HepG2 (cell line): ENCODE data around the gene FBXO4. TPM values are rescaled to one million over a fixed set of nuclear protein-coding genes. Genes with fewer than 3 reads are reported as not detected.
A peak's percentile ranks its signal among the peaks of the same experiment; 100 is the strongest.

Source experiments
- ATF2 ChIP-seq: sonication (generic); formaldehyde crosslinking; IDR thresholded peaks from 2 replicates; pipeline ENCODE4 v1.4.0; 2020; ENCODE audit warnings: missing genetic modification reagents
- ATF3 ChIP-seq: sonication (generic); formaldehyde crosslinking; IDR thresholded peaks from 2 replicates; pipeline ENCODE4 v1.4.0; 2020; ENCODE audit warnings: missing genetic modification reagents
- CBFB ChIP-seq: sonication (generic); formaldehyde crosslinking; IDR thresholded peaks from 2 replicates; pipeline ENCODE4 v1.4.0; 2020; ENCODE audit warnings: missing genetic modification reagents
- KAT7 ChIP-seq: IDR thresholded peaks from 2 replicates; pipeline ENCODE4 v1.6.1; 2018; ENCODE audit warnings: borderline replicate concordance, missing compliant biosample characterization
- MXD1 ChIP-seq: sonication (generic); formaldehyde crosslinking; IDR thresholded peaks from 2 replicates; pipeline ENCODE4 v1.4.0; 2020; ENCODE audit warnings: mild to moderate bottlenecking, missing genetic modification reagents
- RFX5 ChIP-seq: IDR thresholded peaks from 2 replicates; pipeline ENCODE4 v1.6.1; 2011; ENCODE audit warnings: low read depth, low read length, improper control_type of control experiment
- SOX6 ChIP-seq, 2 experiments: fragments of 450-650 bp in 1 of 2; sonication (generic) in 1 of 2; formaldehyde crosslinking in 1 of 2; IDR thresholded peaks; 2 replicates each; pipeline versions ENCODE4 v1.4.0 to v1.6.1; 2017 to 2020; ENCODE audit warnings: antibody characterized with exemption in 1 of 2, mild to moderate bottlenecking in 1 of 2, missing genetic modification reagents in 1 of 2
- SRSF4 ChIP-seq: fragments of 200-400 bp; formaldehyde crosslinking; IDR thresholded peaks from one replicate; pipeline ENCODE4 v1.6.1; 2018; ENCODE audit warnings: mild to moderate bottlenecking, low read depth, low read length, moderate library complexity; ENCODE audit not compliant: poor library complexity, severe bottlenecking
- TBL1XR1 ChIP-seq: fragments of 150-350 bp; IDR thresholded peaks from 2 replicates; pipeline ENCODE4 v1.6.1; 2014; ENCODE audit warnings: borderline replicate concordance, low read length; ENCODE audit not compliant: partially characterized antibody
- ZNF382 ChIP-seq: sonication (generic); formaldehyde crosslinking; IDR thresholded peaks from 2 replicates; pipeline ENCODE4 v1.5.0; 2020; ENCODE audit warnings: missing genetic modification reagents, mild to moderate bottlenecking, borderline replicate concordance
- ZNF761 ChIP-seq: sonication (generic); formaldehyde crosslinking; conservative IDR thresholded peaks from 2 replicates; pipeline ENCODE4 v1.4.0; 2020; ENCODE audit warnings: mild to moderate bottlenecking, missing genetic modification reagents
- polyA plus RNA-seq, 8 experiments: library from polyadenylated mRNA; depleted of rRNA in 3 of 8; stranded (reverse) in 7 of 8; unstranded in 1 of 8; fragments of >200 nt; fragmentation: Illumina TruSeq in 4 of 8; extraction: Trizol in 4 of 8; gene quantifications; 2 replicates each; pipeline versions ENCODE4 v1.2.1 to v1.2.3, GENCODE V29; 2011 to 2016; ENCODE audit warnings: low read depth in 4 of 8, missing spikeins in 1 of 8, mixed read lengths in 1 of 8; ENCODE audit not compliant: insufficient read depth in 1 of 8
- total RNA-seq, 5 experiments: library from RNA; depleted of rRNA; stranded (reverse); fragments of >200 nt; fragmentation: Illumina TruSeq; extraction: Trizol; gene quantifications; 2 replicates each; pipeline ENCODE4 v1.2.3, GENCODE V29; 2016; ENCODE audit warnings: low read depth in 1 of 5
- TF ChIP-seq, protein P1 (sequence below): IDR thresholded peaks from 2 replicates; pipeline ENCODE4 v1.6.1; 2016; ENCODE audit warnings: missing compliant biosample characterization, missing genetic modification reagents, borderline replicate concordance
- TF ChIP-seq, protein P2 (sequence below): sonication (generic); formaldehyde crosslinking; IDR thresholded peaks from 2 replicates; pipeline ENCODE4 v1.5.1; 2020; ENCODE audit warnings: mild to moderate bottlenecking, missing genetic modification reagents, borderline replicate concordance
- TF ChIP-seq, protein P3 (sequence below): sonication (generic); formaldehyde crosslinking; IDR thresholded peaks from 2 replicates; pipeline ENCODE4 v1.5.1; 2020; ENCODE audit warnings: missing genetic modification reagents, mild to moderate bottlenecking, borderline replicate concordance
- TF ChIP-seq, protein P4 (sequence below): sonication (generic); formaldehyde crosslinking; IDR thresholded peaks from 2 replicates; pipeline ENCODE4 v1.5.0; 2020; ENCODE audit warnings: missing genetic modification reagents

FBXO4 gene
- total and polyA plus RNA-seq, 2 of the 13 experiments (the other 11 are each of a cell fraction or from before 2014, with no cell fraction given) = 5.2 to 16.4 TPM

GRCh38 chr5:41924872-41925554 lies at the start of gene FBXO4 (continued):
- TF ChIP-seq, protein P1, sequence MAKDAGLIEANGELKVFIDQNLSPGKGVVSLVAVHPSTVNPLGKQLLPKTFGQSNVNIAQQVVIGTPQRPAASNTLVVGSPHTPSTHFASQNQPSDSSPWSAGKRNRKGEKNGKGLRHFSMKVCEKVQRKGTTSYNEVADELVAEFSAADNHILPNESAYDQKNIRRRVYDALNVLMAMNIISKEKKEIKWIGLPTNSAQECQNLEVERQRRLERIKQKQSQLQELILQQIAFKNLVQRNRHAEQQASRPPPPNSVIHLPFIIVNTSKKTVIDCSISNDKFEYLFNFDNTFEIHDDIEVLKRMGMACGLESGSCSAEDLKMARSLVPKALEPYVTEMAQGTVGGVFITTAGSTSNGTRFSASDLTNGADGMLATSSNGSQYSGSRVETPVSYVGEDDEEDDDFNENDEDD (CRISPR knock-in tag) = peak; percentile 91
- TF ChIP-seq, protein P2, sequence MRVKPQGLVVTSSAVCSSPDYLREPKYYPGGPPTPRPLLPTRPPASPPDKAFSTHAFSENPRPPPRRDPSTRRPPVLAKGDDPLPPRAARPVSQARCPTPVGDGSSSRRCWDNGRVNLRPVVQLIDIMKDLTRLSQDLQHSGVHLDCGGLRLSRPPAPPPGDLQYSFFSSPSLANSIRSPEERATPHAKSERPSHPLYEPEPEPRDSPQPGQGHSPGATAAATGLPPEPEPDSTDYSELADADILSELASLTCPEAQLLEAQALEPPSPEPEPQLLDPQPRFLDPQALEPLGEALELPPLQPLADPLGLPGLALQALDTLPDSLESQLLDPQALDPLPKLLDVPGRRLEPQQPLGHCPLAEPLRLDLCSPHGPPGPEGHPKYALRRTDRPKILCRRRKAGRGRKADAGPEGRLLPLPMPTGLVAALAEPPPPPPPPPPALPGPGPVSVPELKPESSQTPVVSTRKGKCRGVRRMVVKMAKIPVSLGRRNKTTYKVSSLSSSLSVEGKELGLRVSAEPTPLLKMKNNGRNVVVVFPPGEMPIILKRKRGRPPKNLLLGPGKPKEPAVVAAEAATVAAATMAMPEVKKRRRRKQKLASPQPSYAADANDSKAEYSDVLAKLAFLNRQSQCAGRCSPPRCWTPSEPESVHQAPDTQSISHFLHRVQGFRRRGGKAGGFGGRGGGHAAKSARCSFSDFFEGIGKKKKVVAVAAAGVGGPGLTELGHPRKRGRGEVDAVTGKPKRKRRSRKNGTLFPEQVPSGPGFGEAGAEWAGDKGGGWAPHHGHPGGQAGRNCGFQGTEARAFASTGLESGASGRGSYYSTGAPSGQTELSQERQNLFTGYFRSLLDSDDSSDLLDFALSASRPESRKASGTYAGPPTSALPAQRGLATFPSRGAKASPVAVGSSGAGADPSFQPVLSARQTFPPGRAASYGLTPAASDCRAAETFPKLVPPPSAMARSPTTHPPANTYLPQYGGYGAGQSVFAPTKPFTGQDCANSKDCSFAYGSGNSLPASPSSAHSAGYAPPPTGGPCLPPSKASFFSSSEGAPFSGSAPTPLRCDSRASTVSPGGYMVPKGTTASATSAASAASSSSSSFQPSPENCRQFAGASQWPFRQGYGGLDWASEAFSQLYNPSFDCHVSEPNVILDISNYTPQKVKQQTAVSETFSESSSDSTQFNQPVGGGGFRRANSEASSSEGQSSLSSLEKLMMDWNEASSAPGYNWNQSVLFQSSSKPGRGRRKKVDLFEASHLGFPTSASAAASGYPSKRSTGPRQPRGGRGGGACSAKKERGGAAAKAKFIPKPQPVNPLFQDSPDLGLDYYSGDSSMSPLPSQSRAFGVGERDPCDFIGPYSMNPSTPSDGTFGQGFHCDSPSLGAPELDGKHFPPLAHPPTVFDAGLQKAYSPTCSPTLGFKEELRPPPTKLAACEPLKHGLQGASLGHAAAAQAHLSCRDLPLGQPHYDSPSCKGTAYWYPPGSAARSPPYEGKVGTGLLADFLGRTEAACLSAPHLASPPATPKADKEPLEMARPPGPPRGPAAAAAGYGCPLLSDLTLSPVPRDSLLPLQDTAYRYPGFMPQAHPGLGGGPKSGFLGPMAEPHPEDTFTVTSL (CRISPR knock-in tag) = peak; percentile 19; the same call in 1 of the 2 replicates
- TF ChIP-seq, protein P3, sequence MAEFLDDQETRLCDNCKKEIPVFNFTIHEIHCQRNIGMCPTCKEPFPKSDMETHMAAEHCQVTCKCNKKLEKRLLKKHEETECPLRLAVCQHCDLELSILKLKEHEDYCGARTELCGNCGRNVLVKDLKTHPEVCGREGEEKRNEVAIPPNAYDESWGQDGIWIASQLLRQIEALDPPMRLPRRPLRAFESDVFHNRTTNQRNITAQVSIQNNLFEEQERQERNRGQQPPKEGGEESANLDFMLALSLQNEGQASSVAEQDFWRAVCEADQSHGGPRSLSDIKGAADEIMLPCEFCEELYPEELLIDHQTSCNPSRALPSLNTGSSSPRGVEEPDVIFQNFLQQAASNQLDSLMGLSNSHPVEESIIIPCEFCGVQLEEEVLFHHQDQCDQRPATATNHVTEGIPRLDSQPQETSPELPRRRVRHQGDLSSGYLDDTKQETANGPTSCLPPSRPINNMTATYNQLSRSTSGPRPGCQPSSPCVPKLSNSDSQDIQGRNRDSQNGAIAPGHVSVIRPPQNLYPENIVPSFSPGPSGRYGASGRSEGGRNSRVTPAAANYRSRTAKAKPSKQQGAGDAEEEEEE (CRISPR knock-in tag) = no peak
- TF ChIP-seq ATF2 (peak; percentile 72; the same call in 1 of the 2 replicates), SRSF4 (no peak), ATF3 (CRISPR knock-in tag) (peak; percentile 72), CBFB (CRISPR knock-in tag) (peak; percentile 78; the same call in 1 of the 2 replicates), SOX6 (IDR thresholded peaks at IDR 0.05) (no peak), SOX6 (CRISPR knock-in tag; IDR thresholded peaks at IDR 0.05) (peak; percentile 76), KAT7 (CRISPR knock-in tag) (peak; percentile 91; the same call in 1 of the 2 replicates), ZNF761 (CRISPR knock-in tag) (peak; percentile 74; the same call in 1 of the 2 replicates), TBL1XR1 (peak; percentile 21), RFX5 (no peak; the same call in 1 of the 2 replicates), MXD1 (CRISPR knock-in tag) (no peak; the same call in 1 of the 2 replicates), ZNF382 (CRISPR knock-in tag) (no peak)
- TF ChIP-seq, protein P4, sequence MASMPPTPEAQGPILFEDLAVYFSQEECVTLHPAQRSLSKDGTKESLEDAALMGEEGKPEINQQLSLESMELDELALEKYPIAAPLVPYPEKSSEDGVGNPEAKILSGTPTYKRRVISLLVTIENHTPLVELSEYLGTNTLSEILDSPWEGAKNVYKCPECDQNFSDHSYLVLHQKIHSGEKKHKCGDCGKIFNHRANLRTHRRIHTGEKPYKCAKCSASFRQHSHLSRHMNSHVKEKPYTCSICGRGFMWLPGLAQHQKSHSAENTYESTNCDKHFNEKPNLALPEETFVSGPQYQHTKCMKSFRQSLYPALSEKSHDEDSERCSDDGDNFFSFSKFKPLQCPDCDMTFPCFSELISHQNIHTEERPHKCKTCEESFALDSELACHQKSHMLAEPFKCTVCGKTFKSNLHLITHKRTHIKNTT (CRISPR knock-in tag) = no peak
